IPS DF 6.9 (cell line): Measurements from ENCODE around the gene CLCNKA.

Source experiments
- DNase-seq: peaks from one replicate; pipeline ENCODE4 v3.0.0-alpha.2; 2013; ENCODE audit warnings: low read depth, low spot score
- H3K27ac ChIP-seq: one replicate; pipeline ENCODE4 v1.5.1; 2013; ENCODE audit warnings: low read length, control low read depth
- H3K27me3 ChIP-seq: 2 replicates; pipeline ENCODE4 v1.6.1; 2013; ENCODE audit warnings: mild to moderate bottlenecking, low read length; ENCODE audit not compliant: control insufficient read depth, insufficient read depth
- H3K36me3 ChIP-seq: 2 replicates; pipeline ENCODE4 v1.6.1; 2013; ENCODE audit warnings: low read length; ENCODE audit not compliant: control insufficient read depth, insufficient read depth
- H3K4me1 ChIP-seq: 2 replicates; pipeline ENCODE4 v1.6.1; 2013; ENCODE audit warnings: low read length; ENCODE audit not compliant: control insufficient read depth, insufficient read depth
- H3K4me3 ChIP-seq: 2 replicates; pipeline ENCODE4 v1.5.1; 2013; ENCODE audit warnings: mild to moderate bottlenecking, low read length
- H3K9me3 ChIP-seq: 2 replicates; pipeline ENCODE4 v1.6.1; 2013; ENCODE audit warnings: low read length, inconsistent platforms; ENCODE audit not compliant: control insufficient read depth, insufficient read depth
- WGBS: extraction: QIAGEN DNeasy Blood & Tissue Kit; methylation state at CpG from one replicate; pipeline ENCODE4 v1.1.7; 2013; ENCODE audit warnings: mixed read lengths, missing lambda C conversion rate; ENCODE audit not compliant: insufficient read length, insufficient coverage; 5-methylcytosine and 5-hydroxymethylcytosine counted together

CLCNKA gene

DNA sequence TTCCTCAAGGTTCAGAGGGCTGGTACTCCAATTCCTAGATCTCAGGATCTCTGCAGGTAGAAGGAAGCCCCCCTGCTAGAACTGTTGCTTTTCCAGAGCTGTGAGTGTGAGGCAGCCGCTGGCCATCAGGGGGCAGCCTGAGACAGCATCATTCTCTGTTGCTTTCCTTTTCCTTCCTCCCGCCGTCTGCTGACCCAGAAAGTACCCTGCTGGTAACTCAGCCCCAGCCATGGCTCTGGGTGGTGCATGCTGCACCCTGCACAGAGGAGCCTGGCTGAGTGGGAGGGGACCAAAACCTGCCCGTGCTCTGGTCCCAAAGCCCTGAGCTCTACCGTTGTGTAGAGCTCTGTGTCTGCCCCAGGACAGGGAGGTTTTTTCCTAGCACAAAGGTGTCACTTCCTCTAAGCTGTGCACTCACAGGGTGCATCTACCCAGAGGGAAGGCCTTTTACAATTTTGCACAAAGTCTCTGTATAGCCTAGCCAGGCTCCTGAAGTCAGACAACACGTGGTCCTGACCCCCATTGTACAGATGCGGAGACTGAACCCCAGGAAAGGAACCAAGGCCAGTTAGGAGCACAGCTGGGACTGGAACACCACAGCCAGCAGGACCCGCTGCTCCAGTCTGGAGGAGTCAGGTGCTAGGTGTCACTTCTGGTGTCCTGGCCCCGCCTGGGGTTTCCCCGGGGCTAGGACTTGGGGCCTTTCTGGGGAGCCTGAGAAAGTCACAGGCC, 57.3 kb downstream of the CLCNKA start:
- H3K27ac ChIP-seq: no peak overlapping the region
- DNase-seq: peak; percentile 70
- no peaks in the 10 kb centered on the region for H3K36me3 ChIP-seq
- peaks cover 4% of the 10 kb centered on the region; the same call in 1 of the 2 replicates for H3K27me3 ChIP-seq
- H3K9me3 ChIP-seq: no peaks in the 10 kb centered on the region
- no peak overlapping the region for H3K4me3 ChIP-seq
- WGBS: no CpG with 5 or more reads among the region's 10 CpGs
- peaks cover 2% of the 10 kb centered on the region; the same call in 1 of the 2 replicates for H3K4me1 ChIP-seq

DNA sequence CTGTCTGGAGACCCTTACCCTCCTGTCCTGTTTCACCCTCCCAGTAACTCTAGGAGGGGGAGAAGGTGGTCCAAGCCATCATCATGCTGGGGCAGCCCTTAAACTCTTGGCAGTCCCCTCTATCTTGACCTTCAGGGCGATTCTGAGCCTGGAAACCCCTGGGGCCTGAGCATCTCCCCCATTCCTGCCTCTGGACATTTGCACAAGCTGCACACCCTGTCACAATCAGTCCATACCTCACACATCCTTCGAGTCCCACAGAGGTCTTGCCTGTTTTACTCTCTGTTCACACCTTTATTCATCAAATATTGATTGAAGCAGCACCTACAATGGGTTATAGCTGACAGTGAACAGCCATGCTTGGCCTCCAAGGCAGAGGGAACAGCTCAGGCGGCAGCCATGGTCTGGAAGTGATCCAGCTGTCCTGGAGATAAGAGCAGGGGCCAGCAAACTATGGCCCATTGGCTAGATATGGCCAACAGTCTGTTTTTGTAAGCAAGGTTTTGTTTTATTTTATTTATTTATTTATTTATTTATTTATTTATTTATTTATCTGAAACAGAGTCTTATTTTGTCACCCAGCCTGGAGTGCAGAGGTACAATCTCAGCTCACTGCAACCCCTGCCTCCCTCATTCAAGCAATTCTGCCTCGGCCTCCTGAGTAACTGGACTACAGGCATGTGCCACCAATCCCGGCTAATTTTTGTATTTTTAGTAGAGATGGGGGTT, 58.8 kb downstream of the CLCNKA start:
- Histone ChIP-seq H3K36me3 (no peaks in the 10 kb centered on the region), H3K4me3 (no peak overlapping the region), H3K27ac (no peak overlapping the region), H3K4me1 (peaks cover 2% of the 10 kb centered on the region; the same call in 1 of the 2 replicates), H3K27me3 (no peaks in the 10 kb centered on the region), H3K9me3 (no peaks in the 10 kb centered on the region)
- DNase-seq: no peak
- WGBS: no CpG with 5 or more reads among the region's 5 CpGs

DNA sequence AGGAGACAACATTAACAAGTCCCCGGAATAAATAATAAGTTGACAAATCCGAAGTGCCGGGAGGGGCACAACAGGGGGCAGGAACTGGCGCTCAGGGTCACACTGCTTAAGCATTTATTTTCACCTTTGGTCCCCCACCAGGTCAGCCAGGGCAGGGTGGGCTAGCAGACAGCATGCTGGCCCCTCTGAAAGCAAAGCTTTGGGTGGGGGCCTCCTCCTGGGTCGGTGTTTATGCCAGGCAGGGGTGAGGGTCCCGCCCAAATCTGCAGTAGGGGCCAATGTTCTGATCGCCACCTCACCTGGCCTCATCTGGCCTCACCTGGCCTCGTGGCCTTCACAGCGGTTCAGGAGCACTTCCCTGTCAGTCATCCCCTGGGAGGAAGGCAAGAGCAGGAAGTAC, 59.8 kb downstream of the CLCNKA start:
- Histone ChIP-seq H3K36me3 (no peaks in the 10 kb centered on the region), H3K4me1 (peaks cover 2% of the 10 kb centered on the region; the same call in 1 of the 2 replicates), H3K27ac (no peak overlapping the region)

DNA sequence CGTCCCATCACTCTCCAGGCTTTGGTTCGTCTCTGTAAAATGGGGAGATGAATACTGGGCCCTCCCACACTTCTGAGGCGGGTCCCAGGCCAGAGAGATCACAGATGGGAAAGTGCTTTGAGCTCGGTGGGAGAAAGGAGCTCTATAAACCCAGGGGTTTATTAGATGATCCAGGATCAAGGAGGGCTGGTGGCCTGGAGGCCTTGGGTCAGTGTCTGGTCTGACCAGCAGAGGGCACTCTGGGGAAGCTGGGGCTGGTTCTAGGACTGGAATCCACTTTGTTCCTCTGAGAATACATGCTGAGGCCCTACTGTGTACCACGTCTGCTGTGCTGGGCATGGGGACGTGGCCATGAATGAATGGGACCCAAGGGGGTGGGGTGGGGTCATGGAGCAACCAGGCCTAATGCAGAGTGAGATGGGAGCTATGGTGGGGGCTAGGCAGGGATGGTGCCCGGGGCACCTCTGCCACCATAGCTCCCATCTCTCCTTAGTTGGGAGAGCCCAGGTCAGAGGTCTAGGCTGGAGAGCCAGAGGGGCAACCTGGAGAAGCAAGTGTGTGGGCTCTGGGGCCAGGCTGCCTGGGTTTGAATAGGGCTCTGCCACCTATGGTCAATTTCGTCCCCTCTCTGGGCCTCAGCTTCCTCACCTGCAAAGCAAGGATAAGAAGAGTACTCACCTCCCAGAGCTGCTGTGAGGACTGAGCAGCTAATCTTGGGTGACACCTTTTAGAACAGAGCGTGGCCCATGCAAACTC, 60.6 kb downstream of the CLCNKA start:
- DNase-seq: peak; percentile 76
- H3K4me1 ChIP-seq: peaks cover 2% of the 10 kb centered on the region; the same call in 1 of the 2 replicates
- no peaks in the 10 kb centered on the region for H3K27me3 ChIP-seq
- no CpG with 5 or more reads among the region's 9 CpGs for WGBS
- no peaks in the 10 kb centered on the region for H3K9me3 ChIP-seq
- no peaks in the 10 kb centered on the region for H3K36me3 ChIP-seq
- no peak overlapping the region for H3K4me3 ChIP-seq
- H3K27ac ChIP-seq: no peak overlapping the region

More for the DNA sequence above, 59.8 kb downstream of the CLCNKA start:
- WGBS: no CpG with 5 or more reads among the region's 9 CpGs
- Histone ChIP-seq H3K27me3 (no peaks in the 10 kb centered on the region), H3K4me3 (no peak overlapping the region), H3K9me3 (no peaks in the 10 kb centered on the region)
- DNase-seq: no peak

DNA sequence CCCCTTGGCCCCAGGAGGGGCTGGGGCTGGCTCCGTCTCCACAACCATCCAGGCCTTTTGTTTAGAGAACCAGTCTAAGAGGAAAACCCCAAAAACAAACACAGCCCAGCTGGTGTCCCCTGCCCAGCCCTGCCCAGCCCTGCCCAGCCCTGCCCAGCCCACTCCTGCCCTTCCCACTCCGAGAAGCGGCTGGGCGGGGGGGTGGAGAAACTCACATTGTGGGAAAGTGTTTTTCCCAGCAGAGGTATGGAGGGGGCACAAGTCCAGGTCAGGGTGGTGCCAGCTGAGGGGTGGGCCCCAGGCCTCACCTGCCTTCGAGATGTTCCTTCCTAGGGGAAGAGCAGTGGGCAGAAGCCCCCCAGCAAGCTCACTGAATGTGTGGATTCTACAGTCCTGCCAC, 61.6 kb downstream of the CLCNKA start:
- H3K36me3 ChIP-seq: no peaks in the 10 kb centered on the region
- no peaks in the 10 kb centered on the region for H3K27me3 ChIP-seq
- H3K4me1 ChIP-seq: peaks cover 2% of the 10 kb centered on the region; the same call in 1 of the 2 replicates
- H3K27ac ChIP-seq: no peak overlapping the region
- DNase-seq: no peak
- no peaks in the 10 kb centered on the region for H3K9me3 ChIP-seq
- WGBS: no CpG with 5 or more reads among the region's 5 CpGs
- H3K4me3 ChIP-seq: no peak overlapping the region
